GM18867 (cell line): ENCODE results near the gene CMTM8.
A peak's percentile ranks its signal among the peaks of the same experiment; 100 is the strongest.

ENCODE experiments used
- ATAC-seq: cut with Tn5 transposase; IDR thresholded peaks from one replicate; pipeline ENCODE4 v1.9.1; 2021; ENCODE audit warnings: mild to moderate bottlenecking, moderate library complexity; ENCODE audit not compliant: unreplicated experiment

The CMTM8 gene

DNA sequence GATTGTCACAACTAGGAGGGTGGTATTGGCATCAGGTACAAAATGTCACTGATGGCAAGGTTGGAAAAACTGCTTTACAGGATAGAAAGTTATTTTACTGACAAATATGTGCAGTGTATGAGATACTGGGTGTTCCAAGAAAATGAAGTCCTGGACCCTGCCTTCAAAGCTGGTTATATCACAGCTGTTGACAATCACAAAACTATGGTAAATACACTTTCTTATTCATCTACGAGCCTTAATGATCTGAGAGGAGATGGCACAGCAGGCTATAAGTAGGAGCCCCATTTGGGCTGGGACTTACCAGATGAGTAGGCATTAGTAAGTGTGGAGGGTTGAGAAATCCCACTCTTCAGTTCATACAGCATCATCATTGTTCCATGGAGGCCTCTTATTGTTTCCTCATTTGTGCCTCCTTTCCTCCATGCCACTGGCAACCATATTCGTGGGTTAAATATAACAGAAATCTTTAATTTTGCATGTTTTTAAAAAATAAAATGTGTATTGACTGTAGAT, 66.9 kb downstream of the CMTM8 start:
- no peak for ATAC-seq

DNA sequence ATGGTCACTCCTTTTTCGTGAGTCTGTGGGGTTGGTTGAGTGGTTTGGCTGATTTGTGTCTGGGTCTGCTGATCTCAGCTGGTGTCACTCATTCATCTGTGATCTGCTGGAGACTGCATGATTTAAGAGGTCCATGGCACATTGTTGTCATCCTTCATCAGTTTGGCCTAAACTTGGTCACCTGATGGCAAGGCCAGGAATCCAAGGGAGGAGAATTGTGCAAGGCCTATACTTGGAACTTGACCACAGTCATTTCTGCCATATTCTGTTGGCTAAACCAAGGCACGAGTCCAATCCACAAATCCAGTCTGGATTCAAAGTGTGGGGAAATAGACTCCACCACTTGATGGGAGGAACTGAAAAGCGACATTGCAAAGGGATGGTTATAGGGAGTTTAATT, 67.6 kb downstream of the CMTM8 start:
- no peak for ATAC-seq

DNA sequence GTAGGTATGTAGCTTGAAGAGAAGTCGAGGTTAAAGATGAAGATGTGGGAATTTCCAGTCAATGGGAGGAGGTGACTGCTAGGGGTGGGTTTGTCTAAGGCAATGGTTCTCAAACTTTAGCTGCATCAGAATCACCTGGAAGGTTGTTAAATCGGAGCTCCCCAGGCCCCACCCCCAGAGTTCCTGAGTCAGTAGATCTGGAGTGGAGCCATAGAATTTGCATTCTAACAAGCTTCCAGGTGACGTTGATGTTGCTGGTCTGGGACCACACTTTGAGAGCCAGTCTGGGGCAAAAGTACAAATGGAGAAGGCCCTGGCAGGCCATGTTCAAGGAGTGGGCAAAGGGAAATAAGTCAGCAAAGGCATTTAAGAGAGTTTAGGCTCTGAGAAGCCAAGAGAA, 69.1 kb downstream of the CMTM8 start:
- ATAC-seq = no peak

DNA sequence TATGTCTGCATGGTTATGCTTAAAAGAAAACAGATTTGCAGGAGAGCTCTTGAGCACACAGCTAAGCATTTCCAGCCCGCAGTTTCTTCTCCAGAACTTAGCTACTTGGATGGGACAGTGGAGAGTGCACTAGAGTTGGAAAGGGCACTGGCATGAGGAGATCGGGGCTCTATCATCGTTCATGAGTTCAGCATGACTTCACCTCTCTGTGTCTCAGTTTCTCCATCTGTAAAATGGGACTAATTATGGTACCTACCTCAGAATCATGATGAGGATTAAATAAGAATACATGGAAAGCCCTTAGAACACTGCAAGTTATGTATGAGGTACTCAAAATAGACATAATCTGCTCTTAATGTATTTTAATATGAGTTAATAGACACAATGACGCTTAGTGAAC, 69.9 kb downstream of the CMTM8 start:
- no peak for ATAC-seq

DNA sequence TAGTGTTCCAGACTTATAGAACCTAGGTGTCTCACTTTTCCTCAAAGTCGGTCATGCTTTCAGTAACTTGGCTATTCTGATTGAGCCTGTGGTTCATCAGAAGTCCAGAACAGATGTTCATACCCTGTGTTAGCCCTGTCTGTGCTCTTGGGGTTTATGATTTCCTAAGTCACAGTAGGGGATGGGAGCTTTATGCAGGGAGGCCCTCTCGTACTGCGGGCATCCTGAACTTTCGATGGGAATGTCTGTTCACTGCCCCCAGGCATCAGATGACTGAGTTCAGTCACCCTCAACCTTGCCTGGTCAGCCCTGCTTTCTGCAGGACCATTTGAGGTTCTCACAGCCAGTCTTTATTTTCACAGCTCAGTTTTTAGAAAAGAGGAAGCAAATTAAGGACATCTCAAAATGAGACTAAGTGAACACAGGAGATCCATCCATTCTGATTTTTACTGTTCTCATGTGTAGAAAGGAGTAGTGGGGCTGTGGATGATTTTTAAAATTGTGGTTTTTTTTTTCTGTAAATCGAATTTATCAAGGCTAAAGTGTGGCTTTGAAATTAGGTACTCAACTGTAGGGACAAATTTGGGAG, 71.3 kb downstream of the CMTM8 start:
- ATAC-seq = peak; percentile 56

DNA sequence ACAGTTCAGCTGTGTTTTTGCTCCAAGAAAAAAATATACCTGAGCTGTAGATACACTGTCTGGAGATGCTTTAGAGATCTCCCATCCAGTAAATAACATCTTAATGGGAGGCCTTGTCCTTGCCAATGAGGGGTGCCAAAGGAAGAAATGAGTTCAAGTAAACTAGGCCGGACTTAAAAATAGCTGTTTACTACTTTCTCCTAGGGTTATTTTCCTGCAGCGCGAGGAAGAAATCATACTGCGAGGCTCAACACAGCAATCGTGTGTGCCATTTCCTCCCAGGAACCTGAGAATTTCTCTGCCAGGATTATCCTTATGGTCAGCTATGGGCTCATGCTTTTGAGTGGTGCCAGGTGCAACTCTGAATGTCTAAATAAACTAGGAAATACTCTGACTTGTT, 71.9 kb downstream of the CMTM8 start:
- no peak for ATAC-seq

DNA sequence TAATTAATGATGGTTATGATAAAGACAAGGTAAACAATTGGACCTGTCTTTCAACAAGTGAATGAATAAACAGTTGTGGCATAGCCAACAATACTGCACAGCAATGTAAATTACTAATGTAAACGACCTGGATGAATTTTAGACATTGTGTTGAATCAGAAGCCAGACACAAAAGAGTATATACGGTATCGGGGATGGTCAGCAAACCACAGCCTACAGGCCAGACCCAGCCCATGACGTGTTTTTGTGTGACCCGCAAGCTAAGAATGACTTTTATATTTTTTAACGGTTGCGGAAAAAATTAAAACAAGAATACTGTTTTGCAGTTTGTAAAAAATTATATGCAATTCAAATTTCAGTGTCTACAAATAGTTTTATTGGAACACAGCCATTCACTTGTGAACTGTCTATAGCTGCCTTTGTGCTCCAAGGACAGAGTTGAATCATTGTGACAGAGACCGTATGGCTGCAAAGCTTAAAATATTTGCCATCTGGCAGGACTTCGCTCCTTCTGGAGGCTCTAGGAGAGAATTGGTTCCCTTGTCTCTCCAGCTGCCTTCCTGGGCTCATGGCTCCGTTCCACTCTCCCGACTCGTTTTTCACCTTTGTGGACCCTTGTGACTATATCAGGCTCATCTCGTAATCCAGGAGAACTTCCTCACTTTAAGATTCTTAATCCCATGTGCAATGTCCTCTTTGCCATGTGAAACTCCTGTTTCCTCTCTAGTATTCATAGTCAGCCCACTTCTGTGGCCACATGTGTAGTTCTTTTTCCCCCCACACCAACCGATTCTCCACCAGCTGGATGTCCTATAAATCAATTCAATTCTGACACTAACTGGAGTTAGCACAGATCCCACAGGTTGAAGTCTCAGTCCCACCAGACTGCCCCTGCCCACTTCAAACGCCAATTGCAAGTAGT, 72.7 kb downstream of the CMTM8 start:
- no peak for ATAC-seq

DNA sequence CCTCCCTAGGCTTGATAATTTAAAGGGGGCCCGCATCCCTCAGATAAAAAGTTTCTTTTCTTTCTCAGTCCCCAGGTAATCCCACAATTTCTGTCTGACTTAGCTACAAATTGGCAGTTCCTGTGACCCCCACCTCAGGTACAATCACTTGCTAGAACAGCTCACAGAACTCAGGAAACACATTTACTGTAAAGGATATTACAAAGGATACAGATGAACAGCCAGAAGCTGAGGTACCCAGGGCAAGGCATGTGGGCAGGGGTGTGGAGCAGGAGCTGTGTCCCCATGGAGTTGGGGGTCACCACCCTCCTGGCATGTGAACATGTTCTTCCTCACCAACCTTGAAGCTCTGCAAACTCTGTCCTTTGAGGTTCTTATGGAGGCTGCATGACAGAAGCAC, 73.8 kb downstream of the CMTM8 start:
- no peak for ATAC-seq

DNA sequence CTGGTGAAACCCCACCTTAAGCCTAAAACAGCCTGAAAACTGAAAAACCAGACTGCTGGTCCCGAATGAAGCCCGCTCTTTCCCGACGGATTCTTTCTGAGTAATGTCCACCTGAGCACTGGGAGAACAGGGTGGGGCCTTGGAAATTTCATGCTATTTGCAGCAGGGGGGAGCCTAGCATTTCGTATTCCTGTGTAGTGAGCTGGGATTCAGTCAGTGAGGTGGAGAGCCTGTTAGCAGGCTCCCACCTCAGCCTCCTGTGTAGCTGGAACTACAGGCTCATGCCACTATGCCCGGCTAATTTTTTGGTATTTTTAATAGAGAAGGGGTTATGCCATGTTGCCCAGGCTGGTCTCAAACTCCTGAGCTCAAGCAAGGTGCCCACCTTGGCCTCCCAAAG, 74.7 kb downstream of the CMTM8 start:
- no peak for ATAC-seq

DNA sequence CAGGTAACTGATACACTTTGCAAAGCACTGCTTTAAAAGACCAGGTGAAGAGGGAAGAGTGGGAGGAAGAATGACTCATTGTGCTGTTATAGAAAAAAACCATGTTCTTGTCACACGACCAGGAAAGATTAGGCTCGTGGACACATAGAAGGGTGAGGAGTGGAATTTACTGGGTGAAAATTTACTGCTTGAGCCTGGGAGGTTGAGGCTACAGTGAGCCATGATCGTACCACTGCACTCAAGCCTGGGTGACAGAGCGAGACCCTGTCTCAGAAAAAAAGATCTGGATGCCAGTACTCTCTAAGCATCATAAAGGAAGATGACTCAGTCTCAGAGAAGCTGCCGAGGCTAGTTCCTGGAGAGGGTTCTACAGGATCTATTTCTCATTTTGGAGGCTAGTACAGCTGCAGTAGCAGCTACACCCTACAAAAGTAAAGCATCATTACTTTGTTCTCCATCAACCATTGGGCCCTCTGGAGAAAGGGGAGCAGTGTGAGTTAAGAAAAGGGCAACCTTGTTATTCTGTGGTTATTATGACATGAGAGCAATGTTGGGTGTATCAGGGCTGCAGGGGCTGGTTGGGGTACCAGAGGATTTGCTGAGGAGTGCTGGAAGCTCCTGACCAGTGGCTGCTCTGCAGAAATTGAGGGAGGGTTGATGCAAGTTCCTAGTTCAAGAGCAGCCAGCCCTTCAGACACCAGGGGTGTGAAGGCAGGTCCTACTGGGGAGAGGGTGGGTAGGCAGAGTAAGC, 75.4 kb downstream of the CMTM8 start:
- ATAC-seq = no peak

DNA sequence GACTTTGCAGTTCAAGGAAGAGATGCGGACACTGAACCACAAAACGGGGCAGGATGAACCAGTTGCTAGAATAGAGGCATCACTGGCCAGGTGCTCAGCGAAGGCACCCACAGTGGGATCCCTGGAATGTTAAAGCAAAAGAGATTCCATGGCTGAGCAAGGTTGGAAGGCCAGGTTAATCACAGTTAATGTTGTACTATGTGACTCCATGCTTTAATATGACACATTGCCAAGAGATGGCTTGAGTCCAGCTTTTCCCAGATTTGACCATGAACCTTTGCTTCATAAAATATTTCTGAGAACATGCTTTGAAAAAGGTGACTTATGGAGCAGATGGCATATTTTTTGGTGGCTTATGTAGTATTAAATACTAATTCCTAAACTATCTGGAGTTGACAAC, 77.0 kb downstream of the CMTM8 start:
- ATAC-seq = no peak

DNA sequence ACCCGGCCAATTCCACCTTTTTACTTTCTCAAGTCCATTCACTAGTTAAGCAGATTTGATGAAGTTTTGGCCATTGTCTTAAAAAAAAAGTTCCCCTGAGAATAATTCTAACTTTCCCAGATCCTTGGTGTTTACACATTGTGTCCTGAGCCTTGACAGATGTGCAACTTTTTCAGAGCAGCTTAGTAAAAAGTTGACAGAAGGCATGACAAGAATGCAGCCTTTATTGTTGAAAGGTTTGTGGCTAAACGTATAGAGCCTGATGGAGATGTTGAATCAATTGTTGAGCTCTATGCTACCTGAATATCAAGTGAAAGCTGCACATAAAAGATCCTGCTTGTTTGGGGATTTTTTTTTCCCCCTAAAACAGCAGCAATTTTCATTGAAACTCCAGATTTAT, 77.8 kb downstream of the CMTM8 start:
- no peak for ATAC-seq

DNA sequence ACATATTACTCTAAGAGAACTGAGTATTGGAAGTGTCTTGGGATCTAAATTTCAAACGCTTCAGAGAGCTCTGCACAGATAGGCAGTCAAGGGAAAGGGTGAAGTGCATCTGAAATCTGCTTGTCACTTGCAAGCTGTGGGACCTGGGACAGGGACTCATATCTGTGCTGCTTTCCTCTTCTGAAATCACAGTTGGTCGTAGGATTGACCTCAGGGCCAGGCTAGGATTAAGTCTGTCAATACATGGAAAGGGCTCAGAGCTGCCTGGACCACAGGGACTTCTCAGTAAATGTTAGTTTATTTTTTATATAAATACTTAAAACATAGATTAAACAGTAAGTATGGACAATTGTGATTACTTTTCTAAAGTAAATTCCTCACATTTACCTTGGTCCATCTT, 78.5 kb downstream of the CMTM8 start:
- ATAC-seq = no peak

DNA sequence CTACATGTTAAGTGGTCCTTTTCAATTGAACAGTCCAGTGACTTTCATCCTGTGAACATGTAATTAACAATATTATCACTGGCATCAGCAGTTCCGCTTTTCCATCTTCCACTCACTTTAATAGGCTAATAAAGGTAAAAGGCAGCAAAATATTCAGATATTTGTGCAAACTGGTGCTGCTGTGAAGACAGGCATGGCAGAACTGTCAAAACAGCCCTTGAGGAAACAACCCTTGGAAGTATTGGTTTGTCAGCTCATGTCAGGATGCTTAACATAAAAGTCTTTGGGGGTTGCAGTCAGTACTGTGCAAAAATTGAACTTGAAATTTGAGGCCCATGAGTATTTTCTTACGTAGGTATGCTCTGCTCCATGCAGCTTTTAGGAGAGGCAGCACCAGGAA, 81.1 kb downstream of the CMTM8 start:
- ATAC-seq = no peak

DNA sequence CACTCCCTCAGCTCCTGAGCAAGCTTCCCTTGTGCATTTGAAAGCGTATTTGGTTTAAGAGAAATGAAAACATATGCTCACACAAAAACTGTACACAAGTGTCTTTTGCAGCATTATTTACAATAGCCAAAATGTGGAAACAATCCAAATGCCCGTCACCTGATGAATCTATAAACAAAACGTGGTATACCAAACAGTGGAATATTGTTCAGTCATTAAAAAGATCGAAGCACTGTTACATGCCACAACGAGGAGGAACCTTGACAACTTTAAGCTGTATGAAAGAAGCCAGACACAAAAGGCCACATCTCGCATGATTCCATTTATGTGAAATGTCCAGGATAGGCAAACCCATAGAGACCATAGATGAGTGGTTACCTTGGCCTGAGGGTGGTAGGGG, 81.6 kb downstream of the CMTM8 start:
- ATAC-seq = no peak

DNA sequence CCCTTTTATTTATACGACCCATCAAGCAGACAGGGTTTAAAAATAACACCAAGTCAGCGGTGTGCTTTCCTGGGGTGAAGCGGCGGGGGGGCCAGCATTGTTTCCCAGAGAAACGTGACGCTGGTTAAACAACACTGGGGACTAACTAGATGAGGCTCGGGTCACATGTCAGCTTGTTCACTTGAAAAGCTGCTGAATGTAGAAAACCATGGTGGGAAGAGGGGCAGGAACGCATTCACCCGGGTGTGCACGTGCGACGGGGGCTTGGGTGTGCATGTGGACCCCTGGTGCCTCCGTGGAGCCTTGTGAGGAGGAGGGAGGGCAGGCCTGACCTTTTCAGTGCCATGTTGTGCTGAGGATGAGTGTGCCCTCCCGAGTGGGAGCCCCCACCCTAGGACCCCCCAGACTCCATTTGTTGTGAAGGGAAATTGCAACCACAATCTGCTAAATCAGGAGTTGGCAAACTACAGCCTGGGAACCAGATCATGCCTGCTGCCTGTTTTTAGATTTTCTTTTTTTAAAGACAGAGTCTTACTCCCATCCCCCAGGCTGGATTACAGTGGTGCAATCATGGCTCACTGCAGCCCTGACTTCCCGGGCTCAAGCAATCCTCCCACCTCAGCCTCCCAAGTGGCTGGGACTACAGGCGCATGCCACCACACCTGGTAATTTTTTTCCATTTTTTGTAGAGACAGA, 82.8 kb downstream of the CMTM8 start:
- no peak for ATAC-seq

DNA sequence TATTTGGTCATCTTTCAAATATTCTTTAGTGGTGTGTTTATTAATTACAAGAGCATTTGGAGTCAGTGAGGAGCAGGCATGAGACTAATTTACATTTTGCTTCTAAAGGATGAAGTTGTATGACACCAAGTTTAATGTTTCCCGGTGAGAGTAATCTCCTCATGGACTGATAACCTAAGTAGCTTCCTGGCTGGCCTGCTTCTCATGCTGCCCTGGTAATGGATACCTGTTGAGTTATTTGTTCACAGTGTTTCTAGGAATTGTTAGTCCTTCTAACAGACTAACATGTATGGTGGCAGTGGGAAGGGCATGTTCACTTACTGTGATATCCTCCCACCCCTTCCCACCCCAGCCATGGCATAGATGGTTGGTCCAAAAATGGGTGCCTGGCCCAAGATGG, 83.8 kb downstream of the CMTM8 start:
- no peak for ATAC-seq

DNA sequence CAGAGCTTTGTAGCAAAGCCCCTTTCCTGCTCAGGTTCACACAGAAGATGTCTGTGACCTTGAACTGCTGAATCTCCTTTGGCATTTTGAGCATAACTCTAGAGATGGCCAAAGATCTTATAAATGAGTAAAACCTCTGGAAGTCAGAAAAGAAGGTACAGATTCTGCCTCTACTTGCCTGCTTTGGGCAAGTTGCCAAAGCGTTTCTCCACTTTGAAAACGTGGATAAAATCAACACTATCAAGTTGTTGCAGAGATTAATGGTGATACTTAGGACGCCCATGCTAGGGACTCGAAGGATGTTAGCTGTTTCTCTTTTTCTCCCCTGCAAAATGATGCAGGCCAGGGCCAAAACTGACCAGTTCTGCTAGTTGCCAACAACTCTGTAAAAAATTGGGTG, 85.1 kb downstream of the CMTM8 start:
- ATAC-seq = no peak

DNA sequence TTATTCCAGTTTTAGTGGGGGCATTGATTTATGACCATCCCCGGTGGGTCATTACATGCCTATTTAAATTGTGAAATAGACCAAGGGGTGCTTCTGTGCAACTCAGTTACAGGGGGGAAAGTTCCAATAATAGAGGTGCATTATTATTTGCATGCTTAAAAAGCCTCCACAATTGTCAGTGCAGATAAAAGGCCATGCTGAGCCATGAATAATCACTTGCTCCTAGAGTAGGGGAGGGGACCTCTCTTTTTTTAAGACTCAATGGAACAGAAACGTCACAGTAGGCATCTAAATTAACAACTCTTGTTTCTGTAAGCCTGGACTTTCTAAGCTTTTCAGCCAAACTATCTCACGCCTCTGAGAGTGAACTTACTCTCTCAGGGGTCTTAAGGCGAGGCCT, 86.7 kb downstream of the CMTM8 start:
- no peak for ATAC-seq

DNA sequence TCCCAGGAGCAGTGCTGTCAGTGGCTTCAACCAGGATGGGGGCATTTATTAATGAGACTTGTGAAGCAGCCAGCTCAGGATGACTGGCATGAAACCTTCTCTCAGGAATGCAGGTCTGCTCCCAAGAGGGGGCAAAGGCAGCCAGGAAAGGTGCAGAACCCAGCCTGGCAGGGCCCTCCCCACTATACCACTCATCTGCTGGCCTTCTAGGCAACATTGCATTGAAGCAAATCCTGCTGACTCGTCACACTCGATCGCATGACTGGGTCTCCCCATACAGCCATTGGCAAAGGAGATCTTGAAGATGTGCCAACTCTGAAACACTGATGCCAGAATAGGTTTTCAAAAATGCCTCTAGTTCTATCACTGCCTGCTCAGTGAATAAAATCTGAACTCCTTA, 87.4 kb downstream of the CMTM8 start:
- ATAC-seq = no peak

DNA sequence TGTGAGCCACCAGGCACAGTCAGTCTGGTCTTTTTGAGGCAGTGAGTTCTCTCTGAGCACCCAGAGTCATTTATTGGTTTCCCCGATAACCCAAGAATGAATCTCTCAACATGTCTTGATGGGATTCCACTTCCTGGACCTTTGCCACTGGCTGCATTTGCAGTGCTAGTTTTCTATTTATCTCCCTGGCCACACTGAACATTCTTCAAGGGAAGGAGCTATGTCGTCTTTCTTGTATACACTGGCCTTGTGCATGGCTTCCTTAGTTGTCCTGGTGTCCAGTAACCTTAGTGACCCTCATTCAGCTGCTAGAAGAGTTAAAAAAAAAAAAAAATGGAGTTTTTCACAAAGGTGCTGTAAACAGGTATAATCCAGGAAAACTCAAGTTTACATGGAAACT, 88.3 kb downstream of the CMTM8 start:
- ATAC-seq = no peak
